Bladder microvascular endothelial cell (primary cell): ENCODE data around the gene CCDC30. TPM values are rescaled to one million over a fixed set of nuclear protein-coding genes. Genes with fewer than 3 reads are reported as not detected.

Experiments used
- total RNA-seq: library from RNA; depleted of rRNA; stranded (reverse); fragments of >200 nt; gene quantifications from 2 replicates; pipeline ENCODE4 v1.2.3, GENCODE V29; 2014

Gene CCDC30
- 0.32 and 1.1 TPM in 2 replicates for total RNA-seq

DNA sequence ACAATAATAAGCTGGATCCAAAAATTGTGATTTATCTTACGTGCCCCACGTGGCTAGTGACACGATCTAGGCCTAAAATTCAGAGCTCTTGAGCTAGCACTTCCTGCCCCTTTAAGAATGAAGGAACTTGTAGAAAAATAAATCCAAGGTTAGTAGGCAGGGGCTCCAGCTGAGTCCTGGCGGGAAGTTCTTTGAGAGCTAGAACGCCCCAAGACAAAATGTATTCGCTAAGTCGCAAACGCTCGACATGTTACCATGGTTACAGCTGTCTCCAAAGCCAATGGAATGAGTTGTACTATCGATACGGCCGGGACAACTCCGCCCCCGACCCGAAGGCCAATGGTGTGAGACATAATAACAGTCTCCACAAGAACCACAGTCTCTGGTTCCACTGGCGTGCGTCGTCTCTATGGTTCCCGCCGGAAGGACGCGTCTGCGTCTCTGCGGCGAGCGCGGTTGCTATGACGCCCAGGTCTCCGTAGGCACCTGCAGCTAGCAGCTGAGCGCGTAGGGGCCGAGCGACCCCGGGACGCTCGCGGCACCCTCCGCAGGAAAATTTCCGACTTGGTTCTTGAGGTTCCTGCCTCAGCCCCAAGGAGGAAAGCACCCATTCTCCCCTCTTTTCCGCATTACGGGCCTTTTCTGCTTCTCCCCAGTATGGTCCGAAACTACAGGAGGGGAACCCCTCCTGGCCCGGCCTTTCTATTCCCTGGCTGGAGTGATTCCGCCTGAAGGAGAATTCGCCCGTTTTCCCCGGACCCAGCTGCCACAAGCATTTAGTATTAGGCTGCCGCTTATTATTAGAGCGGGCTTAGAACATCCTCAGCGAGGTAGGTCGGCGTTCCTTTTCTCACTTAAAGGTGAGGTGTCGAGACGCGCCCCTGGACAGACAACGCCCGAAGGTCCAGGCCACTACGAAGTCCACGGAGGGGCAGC lies at the start of gene CCDC30:
Gene CCDC30, plus strand, starts transcription at position 459 of the 936 bp plus-strand sequence. CDS start 17,266 bp downstream, outside the sequence.

DNA sequence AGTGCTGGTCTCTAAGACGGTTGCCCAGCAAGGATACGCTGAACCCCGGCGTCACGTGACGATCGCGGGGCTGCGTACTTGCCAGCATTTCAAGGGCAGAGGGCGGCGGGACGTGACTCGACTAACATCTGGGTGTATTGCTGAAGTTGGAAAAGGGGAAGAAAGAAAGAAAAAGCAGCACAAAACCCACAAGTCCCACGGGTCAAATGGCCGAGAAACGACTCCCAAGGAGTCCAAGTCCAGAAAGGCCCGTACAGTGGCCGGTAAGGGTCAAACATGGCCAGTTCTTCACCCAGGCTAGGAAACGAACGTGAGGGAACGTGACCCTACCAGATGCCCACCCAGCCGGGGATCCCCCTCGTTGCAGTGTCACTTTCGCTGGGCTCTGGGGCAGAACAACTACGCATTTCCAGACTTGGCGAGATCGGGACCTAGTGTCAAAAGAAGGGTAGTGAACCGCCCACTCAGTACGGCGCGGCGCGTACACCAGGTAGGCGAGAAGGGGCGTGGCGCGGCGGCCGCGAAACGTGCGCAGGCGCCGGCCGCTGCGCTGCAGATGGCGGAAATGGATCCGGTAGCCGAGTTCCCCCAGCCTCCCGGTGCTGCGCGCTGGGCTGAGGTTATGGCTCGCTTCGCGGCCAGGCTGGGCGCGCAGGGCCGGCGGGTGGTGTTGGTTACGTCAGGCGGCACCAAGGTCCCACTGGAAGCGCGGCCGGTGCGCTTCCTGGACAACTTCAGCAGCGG lies 6.9 kb upstream of the CCDC30 start, which contains the start of the genes PPCS and ZMYND12:
Gene PPCS, plus strand, starts transcription at position 534 of the 744 bp plus-strand sequence. Its CDS starts 23 bp downstream, at position 557.
Gene ZMYND12, minus strand, starts transcription at position 13 of the 744 bp plus-strand sequence. CDS start 25 bp downstream, outside the sequence.

DNA sequence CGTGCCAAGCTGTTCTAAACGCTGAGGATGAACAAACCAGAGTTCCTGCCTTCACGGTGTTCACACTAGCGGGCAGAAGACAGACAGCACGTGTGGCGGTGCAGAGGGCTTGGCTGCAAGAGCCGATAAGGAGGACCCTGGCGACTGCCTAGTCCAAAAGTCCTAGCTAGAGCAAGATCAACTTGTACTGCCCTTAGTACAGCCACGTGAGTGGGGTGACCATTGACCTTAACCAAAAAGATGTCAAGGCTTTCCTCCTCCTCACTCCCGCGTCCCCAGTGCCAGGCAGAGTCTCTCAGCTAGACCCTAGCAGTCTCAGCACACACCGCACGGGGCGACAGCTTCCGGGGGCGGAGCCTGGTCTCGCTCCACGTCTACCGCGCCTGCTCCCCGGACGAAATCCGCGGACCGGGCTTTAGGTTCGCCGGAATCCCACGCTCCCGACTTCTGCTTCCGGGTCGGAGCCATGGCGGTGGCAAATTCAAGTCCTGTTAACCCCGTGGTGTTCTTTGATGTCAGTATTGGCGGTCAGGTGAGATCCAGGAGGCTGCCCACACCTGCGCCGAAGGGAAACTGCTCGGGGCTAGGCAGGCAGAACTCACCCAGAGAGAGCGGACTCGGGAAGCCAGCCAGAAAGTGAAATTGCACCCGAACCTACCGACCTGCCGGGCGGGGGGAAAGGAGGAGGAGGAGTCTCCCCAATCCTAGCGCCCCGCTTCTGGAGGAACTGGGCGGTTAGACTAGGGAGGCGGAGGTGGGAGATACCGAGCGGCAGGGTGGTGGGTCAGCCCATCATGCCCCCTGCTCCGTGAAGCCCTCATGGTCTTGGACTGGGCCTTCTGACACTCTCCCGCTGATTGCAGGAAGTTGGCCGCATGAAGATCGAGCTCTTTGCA lies 195.1 kb downstream of the CCDC30 start, which contains the start of gene PPIH:
Gene PPIH, plus strand, starts transcription at position 443 of the 896 bp plus-strand sequence. Its CDS starts 24 bp downstream, at position 467.

DNA sequence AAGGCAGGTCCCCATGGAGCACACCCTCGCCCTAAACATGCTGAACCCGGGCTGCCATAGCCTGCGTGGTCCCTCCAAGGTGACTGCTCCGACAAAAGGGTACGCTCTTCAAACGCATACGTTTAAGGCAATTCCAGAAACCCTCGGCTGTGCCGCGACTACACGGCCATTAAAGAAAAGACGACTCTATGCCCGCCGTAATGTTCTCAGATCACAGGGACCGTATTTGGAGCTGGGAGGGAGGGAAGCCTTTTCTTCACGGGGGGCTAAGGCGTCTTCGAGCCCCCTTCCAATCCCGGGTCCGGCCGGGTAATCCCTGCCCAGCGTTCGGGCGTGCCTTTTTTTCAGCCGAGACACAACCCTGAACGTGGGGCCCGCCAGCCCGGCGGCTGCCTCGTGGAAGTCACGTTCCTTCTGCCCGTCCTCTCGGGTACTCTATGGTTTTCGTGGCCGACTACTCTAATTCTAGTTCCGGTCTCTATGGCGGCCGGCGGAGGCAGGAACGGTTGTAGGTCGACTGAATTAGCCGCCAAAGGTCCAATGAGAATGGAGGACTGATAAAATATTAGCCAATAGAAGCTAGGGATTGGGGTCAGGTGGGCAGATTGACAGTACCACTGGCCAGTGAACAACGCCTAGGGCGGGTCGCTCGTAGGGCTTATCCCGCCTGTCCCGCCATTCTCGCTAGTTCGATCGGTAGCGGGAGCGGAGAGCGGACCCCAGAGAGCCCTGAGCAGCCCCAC lies 218.8 kb downstream of the CCDC30 start, which contains the start of gene YBX1:
Gene YBX1, plus strand, starts transcription at position 678 of the 743 bp plus-strand sequence. CDS start 148 bp downstream, outside the sequence.

Other genes with a start within 250 kb of the CCDC30 start
- gene FOXJ3, start 128.1 kb upstream of the CCDC30 start, total RNA-seq: 13.4 and 41.2 TPM in 2 replicates
- gene RIMKLA, start 82.5 kb upstream of the CCDC30 start, total RNA-seq: under 0.01 and 0.06 TPM in 2 replicates
- 0.32 and 0.63 TPM in 2 replicates for gene ZMYND12, start 7.3 kb upstream of the CCDC30 start, total RNA-seq
- 18.6 and 24.1 TPM in 2 replicates for gene PPCS, start 6.7 kb upstream of the CCDC30 start, total RNA-seq
- 19.9 and 26.2 TPM in 2 replicates for gene PPIH, start 195.1 kb downstream of the CCDC30 start, total RNA-seq
- 629 and 744 TPM in 2 replicates for gene YBX1, start 219.1 kb downstream of the CCDC30 start, total RNA-seq